ENCODE measurements around the gene TXNDC17.
"Not testable (repeated sequence)": the region's sequence is repeated elsewhere in the genome, so short reads cannot be mapped to it uniquely, and the experiment has no call there.

The TXNDC17 gene

GRCh38 chr17:6684881-6685767 lies 44.3 kb downstream of the TXNDC17 start:
- DNase-seq: no peak

DNA sequence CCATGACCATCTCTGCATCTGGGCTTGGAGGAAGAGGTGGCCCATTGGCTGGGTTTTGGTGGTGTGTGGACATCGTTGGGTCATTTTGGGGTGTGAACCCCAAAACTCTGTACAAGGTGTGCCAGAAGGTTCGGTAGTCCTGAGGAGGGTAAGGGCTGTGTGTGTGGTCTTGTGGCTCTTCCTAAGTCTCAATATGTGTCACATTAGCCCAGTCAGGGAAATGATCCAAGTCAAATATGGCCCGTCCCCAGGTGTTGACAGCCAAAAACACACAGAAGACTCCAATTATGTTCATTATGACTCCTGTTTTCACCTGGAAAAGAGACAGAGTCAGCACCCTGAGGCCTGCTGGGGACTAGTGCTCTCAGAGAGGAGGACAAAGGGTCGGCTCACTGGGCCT lies 45.2 kb downstream of the TXNDC17 start:
- no peak for DNase-seq

DNA sequence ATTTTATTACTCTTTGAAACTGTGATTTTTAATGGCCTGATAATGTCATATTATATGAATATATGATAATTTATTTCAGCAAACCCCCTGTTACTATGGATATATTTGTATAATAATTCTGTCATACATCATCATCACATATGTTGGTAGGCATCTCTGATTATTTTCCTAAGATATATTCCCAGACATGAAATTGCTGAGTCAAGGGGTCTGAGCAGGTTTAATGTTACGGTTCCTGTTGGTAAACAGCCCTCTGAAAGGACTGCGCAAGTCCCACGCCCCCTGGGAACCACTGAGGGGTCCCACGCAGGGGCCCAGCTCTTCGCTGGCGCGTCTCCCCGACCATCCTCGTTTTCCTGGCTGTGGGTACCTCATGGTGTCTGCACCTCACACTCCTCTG lies 48.1 kb downstream of the TXNDC17 start:
- DNase-seq: no peak

- no peak for DNase-seq
Observed at GRCh38 chr17:6690641-6691040, 49.8 kb downstream of the TXNDC17 start.

DNA sequence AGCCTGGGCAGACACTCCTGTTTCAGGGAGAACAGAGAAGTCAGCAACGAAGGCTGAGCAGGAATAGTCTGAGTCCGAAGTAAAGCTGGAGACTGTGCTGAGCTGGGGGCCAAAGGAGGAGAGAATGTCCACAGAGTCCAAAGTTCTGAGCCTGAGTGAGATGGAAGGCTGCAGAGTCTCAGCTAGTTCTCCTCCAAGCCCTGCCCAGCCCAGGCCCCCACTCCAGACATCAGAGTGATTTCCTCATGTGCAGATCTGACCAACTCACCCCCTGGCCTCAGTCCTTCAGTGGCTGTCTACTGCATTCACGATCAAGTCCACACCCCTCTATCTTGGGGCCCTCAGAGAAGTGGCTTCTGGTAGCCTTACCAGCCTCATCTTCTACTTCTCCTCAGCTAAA lies 50.7 kb downstream of the TXNDC17 start:
- DNase-seq: no peak

- DNase-seq: not testable (repeated sequence)
Observed at GRCh38 chr17:6691958-6692357, 51.1 kb downstream of the TXNDC17 start.

Measured in DMS79 treated with DMSO at 0.1 percent for 48 hours (cell line).